ENCODE data around the gene MICALL2.

GRCh38 chr7:1410992-1411391, 48.3 kb downstream of the MICALL2 start:
- TF ChIP-seq, protein P1, sequence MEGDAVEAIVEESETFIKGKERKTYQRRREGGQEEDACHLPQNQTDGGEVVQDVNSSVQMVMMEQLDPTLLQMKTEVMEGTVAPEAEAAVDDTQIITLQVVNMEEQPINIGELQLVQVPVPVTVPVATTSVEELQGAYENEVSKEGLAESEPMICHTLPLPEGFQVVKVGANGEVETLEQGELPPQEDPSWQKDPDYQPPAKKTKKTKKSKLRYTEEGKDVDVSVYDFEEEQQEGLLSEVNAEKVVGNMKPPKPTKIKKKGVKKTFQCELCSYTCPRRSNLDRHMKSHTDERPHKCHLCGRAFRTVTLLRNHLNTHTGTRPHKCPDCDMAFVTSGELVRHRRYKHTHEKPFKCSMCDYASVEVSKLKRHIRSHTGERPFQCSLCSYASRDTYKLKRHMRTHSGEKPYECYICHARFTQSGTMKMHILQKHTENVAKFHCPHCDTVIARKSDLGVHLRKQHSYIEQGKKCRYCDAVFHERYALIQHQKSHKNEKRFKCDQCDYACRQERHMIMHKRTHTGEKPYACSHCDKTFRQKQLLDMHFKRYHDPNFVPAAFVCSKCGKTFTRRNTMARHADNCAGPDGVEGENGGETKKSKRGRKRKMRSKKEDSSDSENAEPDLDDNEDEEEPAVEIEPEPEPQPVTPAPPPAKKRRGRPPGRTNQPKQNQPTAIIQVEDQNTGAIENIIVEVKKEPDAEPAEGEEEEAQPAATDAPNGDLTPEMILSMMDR (conservative IDR thresholded peaks at IDR 0.05), result no peak
- TF ChIP-seq ZFX (IDR thresholded peaks at IDR 0.05), result no peak

All from C4-2B (cell line).